MCF 10A (cell line): ENCODE measurements around the gene CHPF2. TPM values are rescaled to one million over a fixed set of nuclear protein-coding genes. Genes with fewer than 3 reads are reported as not detected.

Experiments
- BruUV-seq: library from RNA; stranded (reverse); fragments of 400-500 nt; replicated peaks from 2 replicates; lab custom pipeline; 2021; lab: Mats Ljungman, UMichigan
- CTCF ChIA-PET: fragments of 300-600 bp; sonication (Branson Sonifier 250); formaldehyde crosslinking; extraction: SDS; loops from one replicate; lab custom pipeline; 2021; ENCODE audit warnings: antibody characterized with exemption, inconsistent platforms; lab: Yijun Ruan, JAX
- POLR2A ChIA-PET: fragments of 300-600, 350-650 bp; sonication (Branson Sonifier 250); formaldehyde crosslinking; extraction: SDS; loops from one replicate; lab custom pipeline; 2020; ENCODE audit warnings: antibody characterized with exemption, inconsistent platforms; lab: Yijun Ruan, JAX
- DNase-seq: peaks from one replicate; pipeline ENCODE4 v3.0.0-alpha.2; 2018; ENCODE audit not compliant: unreplicated experiment
- H3K27ac Mint-ChIP-seq: one replicate; pipeline ENCODE4 v1.8.0; 2022; ENCODE audit warnings: mild to moderate bottlenecking, low read depth, mixed read lengths; ENCODE audit not compliant: unreplicated experiment
- H3K27me3 Mint-ChIP-seq: one replicate; pipeline ENCODE4 v1.8.0; 2022; ENCODE audit warnings: mixed read lengths; ENCODE audit not compliant: insufficient read depth, unreplicated experiment
- H3K36me3 Mint-ChIP-seq: one replicate; pipeline ENCODE4 v1.8.0; 2022; ENCODE audit warnings: mild to moderate bottlenecking, moderate library complexity, mixed read lengths; ENCODE audit not compliant: insufficient read depth, unreplicated experiment
- H3K4me1 Mint-ChIP-seq: one replicate; pipeline ENCODE4 v1.8.0; 2022; ENCODE audit warnings: mixed read lengths; ENCODE audit not compliant: insufficient read depth, unreplicated experiment
- H3K4me3 Mint-ChIP-seq: one replicate; pipeline ENCODE4 v1.8.0; 2022; ENCODE audit warnings: mild to moderate bottlenecking, moderate library complexity, mixed read lengths; ENCODE audit not compliant: unreplicated experiment
- H3K9me3 Mint-ChIP-seq: one replicate; pipeline ENCODE4 v1.8.0; 2022; ENCODE audit warnings: mixed read lengths; ENCODE audit not compliant: unreplicated experiment
- CTCF ChIP-seq: fragments of 200-600 bp; IDR thresholded peaks from one replicate; pipeline ENCODE4 v1.8.0; 2022; ENCODE audit warnings: antibody characterized with exemption, mild to moderate bottlenecking; ENCODE audit not compliant: unreplicated experiment
- intact Hi-C: fragments of 100-400 bp; cut with micrococcal nuclease; formaldehyde crosslinking; loops from 2 replicates; pipeline ENCODE4 v1.14.1; 2022
- total RNA-seq: library from RNA; stranded (reverse); gene quantifications from 2 replicates; pipeline ENCODE4 v1.2.3, GENCODE V29; 2022

Gene CHPF2
- total RNA-seq, 1 experiment from 2014 or later, result 28.2 TPM

- ChIA-PET CTCF (interaction anchor here (0.5 to 1.1 kb wide), 2 partner anchors 14 to 52 kb away, joined by 3 read pairs; no protein-coding TSS in a partner anchor), POLR2A (interaction anchor here (0.7 to 2.2 kb wide), 3 partner anchors 10 to 22 kb away, joined by 3 to 6 read pairs (median 3); partner anchors contain the start of genes ABCF2 and CHPF2)
- no peaks in the 10 kb centered on the region for H3K9me3 Mint-ChIP-seq
- DNase-seq, result peak; percentile 52
- intact Hi-C loops, result no loop called here
- BruUV-seq, result no TSS peak
- H3K4me3 Mint-ChIP-seq, result peak overlapping the region; percentile 90
- H3K4me1 Mint-ChIP-seq, result peaks cover 42% of the 10 kb centered on the region
- TF ChIP-seq CTCF, result no peak
- H3K36me3 Mint-ChIP-seq, result no peaks in the 10 kb centered on the region
- H3K27ac Mint-ChIP-seq, result peak overlapping the region; percentile 55
- no peaks in the 10 kb centered on the region for H3K27me3 Mint-ChIP-seq
These were observed 16.9 kb downstream of the CHPF2 start for GRCh38 chr7:151249034-151249731.

- BruUV-seq, result no TSS peak
- ChIA-PET CTCF (interaction anchor here (1.1 kb wide), 1 partner anchor 15 kb away, joined by 3 read pairs; no protein-coding TSS in a partner anchor), POLR2A (interaction anchor here (0.7 to 2.2 kb wide), 3 partner anchors 10 to 23 kb away, joined by 3 to 6 read pairs (median 3); partner anchors contain the start of genes ABCF2 and CHPF2)
- H3K9me3 Mint-ChIP-seq, result no peaks in the 10 kb centered on the region
- peak overlapping the region; percentile 55 for H3K27ac Mint-ChIP-seq
- peak; percentile 53 for DNase-seq
- intact Hi-C loops, result no loop called here
- TF ChIP-seq CTCF, result no peak
- H3K36me3 Mint-ChIP-seq, result no peaks in the 10 kb centered on the region
- H3K4me3 Mint-ChIP-seq, result peak overlapping the region; percentile 90
- H3K27me3 Mint-ChIP-seq, result peaks cover 4% of the 10 kb centered on the region
- H3K4me1 Mint-ChIP-seq, result peaks cover 42% of the 10 kb centered on the region
These were observed 17.4 kb downstream of the CHPF2 start for GRCh38 chr7:151249732-151250072.

- H3K9me3 Mint-ChIP-seq, result no peaks in the 10 kb centered on the region
- H3K4me3 Mint-ChIP-seq, result peak overlapping the region; percentile 63
- DNase-seq, result no peak
- ChIA-PET POLR2A (interaction anchor here (0.6 to 2.2 kb wide), 3 partner anchors 18 to 1628 kb away, joined by 3 to 6 read pairs (median 3); partner anchors contain the start of genes ABCF2 and CHPF2), CTCF (interaction anchor here (0.6 to 1.1 kb wide), 5 partner anchors 16 to 1624 kb away, joined by 3 read pairs; no protein-coding TSS in a partner anchor)
- H3K27me3 Mint-ChIP-seq, result peaks cover 11% of the 10 kb centered on the region
- intact Hi-C loops, result no loop called here
- no peak overlapping the region for H3K27ac Mint-ChIP-seq
- BruUV-seq, result no TSS peak
- H3K4me1 Mint-ChIP-seq, result peaks cover 42% of the 10 kb centered on the region
- no peak for TF ChIP-seq CTCF
- no peaks in the 10 kb centered on the region for H3K36me3 Mint-ChIP-seq
These were observed 18.2 kb downstream of the CHPF2 start for GRCh38 chr7:151250181-151251132.
